ENCODE results near the gene JARID2.

GRCh38 chr6:15247500-15248450, 1.9 kb downstream of the JARID2 start:
- TF ChIP-seq CTCF (IDR thresholded peaks at IDR 0.05) (peak; percentile 50), EZH2 (IDR thresholded peaks at IDR 0.05) (no peak)
